Measurements from ENCODE around the gene HPSE2. TPM values are rescaled to one million over a fixed set of nuclear protein-coding genes. Genes with fewer than 3 reads are reported as not detected.

Gene HPSE2
- total and polyA plus RNA-seq, 5 donors: 0.09 TPM; not detected in 4

GRCh38 chr10:98636921-98637329, 598.7 kb downstream of the HPSE2 start:
- H3K27me3 ChIP-seq (ENCODE audit: control insufficient read depth, insufficient read depth): no peaks in the 10 kb centered on the region
- intact Hi-C loops (cut with DNase I): no loop called here
- DNase-seq: no peak
- ATAC-seq: no peak
- H3K4me1 ChIP-seq (ENCODE audit: control insufficient read depth, insufficient read depth, low read length): no peaks in the 10 kb centered on the region
- H3K9me3 ChIP-seq (ENCODE audit: control insufficient read depth, low read length): no peaks in the 10 kb centered on the region
- no peak overlapping the region for H3K4me3 ChIP-seq (ENCODE audit: low read length)
- no peak overlapping the region for H3K27ac ChIP-seq (ENCODE audit: low read length)

- no peak overlapping the region for H3K4me3 ChIP-seq (ENCODE audit: low read length)
- H3K9me3 ChIP-seq (ENCODE audit: control insufficient read depth, low read length): no peaks in the 10 kb centered on the region
- no peaks in the 10 kb centered on the region for H3K27me3 ChIP-seq (ENCODE audit: control insufficient read depth, insufficient read depth)
- intact Hi-C loops (cut with DNase I): no loop called here
- H3K4me1 ChIP-seq (ENCODE audit: control insufficient read depth, insufficient read depth, low read length): no peaks in the 10 kb centered on the region
- WGBS: 69% methylated on average over 7 of the region's 7 CpGs
- H3K27ac ChIP-seq (ENCODE audit: low read length): no peak overlapping the region
- ATAC-seq (no peak), DNase-seq (no peak)
These were observed 603.0 kb downstream of the HPSE2 start for GRCh38 chr10:98632456-98633150.

- intact Hi-C loops (cut with DNase I): no loop called here
- WGBS: 87% methylated on average over 1 of the region's 1 CpG
- no peak for DNase-seq
- Histone ChIP-seq H3K27ac (ENCODE audit: low read length) (no peak overlapping the region), H3K4me1 (ENCODE audit: control insufficient read depth, insufficient read depth, low read length) (no peaks in the 10 kb centered on the region), H3K4me3 (ENCODE audit: low read length) (no peak overlapping the region), H3K9me3 (ENCODE audit: control insufficient read depth, low read length) (no peaks in the 10 kb centered on the region), H3K27me3 (ENCODE audit: control insufficient read depth, insufficient read depth) (no peaks in the 10 kb centered on the region)
- ATAC-seq: no peak
These were observed 607.4 kb downstream of the HPSE2 start for GRCh38 chr10:98628206-98628605.

- no peaks in the 10 kb centered on the region for H3K27me3 ChIP-seq (ENCODE audit: control insufficient read depth, insufficient read depth)
- intact Hi-C loops (cut with DNase I): no loop called here
- no peak for ATAC-seq
- no peak for DNase-seq
- WGBS: 70% methylated on average over 1 of the region's 1 CpG
- no peak overlapping the region for H3K4me3 ChIP-seq (ENCODE audit: low read length)
- H3K9me3 ChIP-seq (ENCODE audit: control insufficient read depth, low read length): no peaks in the 10 kb centered on the region
- H3K27ac ChIP-seq (ENCODE audit: low read length): no peak overlapping the region
- H3K4me1 ChIP-seq (ENCODE audit: control insufficient read depth, insufficient read depth, low read length): no peaks in the 10 kb centered on the region
These were observed 607.9 kb downstream of the HPSE2 start for GRCh38 chr10:98627711-98628110.

GRCh38 chr10:98624963-98625362, 610.7 kb downstream of the HPSE2 start:
- 48% methylated on average over 2 of the region's 2 CpGs for WGBS
- intact Hi-C loops (cut with DNase I): no loop called here
- Histone ChIP-seq H3K27me3 (ENCODE audit: control insufficient read depth, insufficient read depth) (peaks cover 2% of the 10 kb centered on the region), H3K4me3 (ENCODE audit: low read length) (no peak overlapping the region), H3K4me1 (ENCODE audit: control insufficient read depth, insufficient read depth, low read length) (no peaks in the 10 kb centered on the region), H3K27ac (ENCODE audit: low read length) (no peak overlapping the region), H3K9me3 (ENCODE audit: control insufficient read depth, low read length) (no peaks in the 10 kb centered on the region)
- DNase-seq (no peak), ATAC-seq (no peak)

- DNase-seq (no peak), ATAC-seq (no peak)
- Histone ChIP-seq H3K27me3 (ENCODE audit: control insufficient read depth, insufficient read depth) (peaks cover 2% of the 10 kb centered on the region), H3K4me3 (ENCODE audit: low read length) (no peak overlapping the region), H3K27ac (ENCODE audit: low read length) (no peak overlapping the region), H3K9me3 (ENCODE audit: control insufficient read depth, low read length) (no peaks in the 10 kb centered on the region), H3K4me1 (ENCODE audit: control insufficient read depth, insufficient read depth, low read length) (no peaks in the 10 kb centered on the region)
- WGBS: 72% methylated on average over 3 of the region's 3 CpGs
- intact Hi-C loops (cut with DNase I): no loop called here
These were observed 612.5 kb downstream of the HPSE2 start for GRCh38 chr10:98623176-98623575.

GRCh38 chr10:98621630-98622029, 614.0 kb downstream of the HPSE2 start:
- Histone ChIP-seq H3K27ac (ENCODE audit: low read length) (no peak overlapping the region), H3K4me3 (ENCODE audit: low read length) (no peak overlapping the region), H3K9me3 (ENCODE audit: control insufficient read depth, low read length) (no peaks in the 10 kb centered on the region), H3K4me1 (ENCODE audit: control insufficient read depth, insufficient read depth, low read length) (no peaks in the 10 kb centered on the region), H3K27me3 (ENCODE audit: control insufficient read depth, insufficient read depth) (peaks cover 2% of the 10 kb centered on the region)
- ATAC-seq: no peak
- WGBS: 65% methylated on average over 1 of the region's 1 CpG
- intact Hi-C loops (cut with DNase I): no loop called here
- DNase-seq: no peak

GRCh38 chr10:98620503-98620902, 615.1 kb downstream of the HPSE2 start:
- H3K27ac ChIP-seq (ENCODE audit: low read length): no peak overlapping the region
- peaks cover 2% of the 10 kb centered on the region for H3K27me3 ChIP-seq (ENCODE audit: control insufficient read depth, insufficient read depth)
- intact Hi-C loops (cut with DNase I): no loop called here
- DNase-seq (no peak), ATAC-seq (no peak)
- 51% methylated on average over 2 of the region's 2 CpGs for WGBS
- H3K4me3 ChIP-seq (ENCODE audit: low read length): no peak overlapping the region
- H3K9me3 ChIP-seq (ENCODE audit: control insufficient read depth, low read length): no peaks in the 10 kb centered on the region
- no peaks in the 10 kb centered on the region for H3K4me1 ChIP-seq (ENCODE audit: control insufficient read depth, insufficient read depth, low read length)

GRCh38 chr10:98619446-98619845, 616.2 kb downstream of the HPSE2 start:
- WGBS: 47% methylated on average over 1 of the region's 1 CpG
- no peak for ATAC-seq
- no peaks in the 10 kb centered on the region for H3K9me3 ChIP-seq (ENCODE audit: control insufficient read depth, low read length)
- H3K27ac ChIP-seq (ENCODE audit: low read length): no peak overlapping the region
- intact Hi-C loops (cut with DNase I): no loop called here
- H3K27me3 ChIP-seq (ENCODE audit: control insufficient read depth, insufficient read depth): peaks cover 2% of the 10 kb centered on the region
- no peak overlapping the region for H3K4me3 ChIP-seq (ENCODE audit: low read length)
- no peaks in the 10 kb centered on the region for H3K4me1 ChIP-seq (ENCODE audit: control insufficient read depth, insufficient read depth, low read length)
- DNase-seq: no peak

GRCh38 chr10:98617906-98618520, 617.6 kb downstream of the HPSE2 start:
- ATAC-seq (no peak), DNase-seq (no peak)
- intact Hi-C loops (cut with DNase I): no loop called here
- Histone ChIP-seq H3K27me3 (ENCODE audit: control insufficient read depth, insufficient read depth) (peaks cover 2% of the 10 kb centered on the region), H3K4me1 (ENCODE audit: control insufficient read depth, insufficient read depth, low read length) (no peaks in the 10 kb centered on the region), H3K4me3 (ENCODE audit: low read length) (no peak overlapping the region), H3K27ac (ENCODE audit: low read length) (no peak overlapping the region), H3K9me3 (ENCODE audit: control insufficient read depth, low read length) (no peaks in the 10 kb centered on the region)
- WGBS: 69% methylated on average over 6 of the region's 6 CpGs

- DNase-seq (no peak), ATAC-seq (no peak)
- WGBS: 76% methylated on average over 1 of the region's 1 CpG
- Histone ChIP-seq H3K4me1 (ENCODE audit: control insufficient read depth, insufficient read depth, low read length) (no peaks in the 10 kb centered on the region), H3K9me3 (ENCODE audit: control insufficient read depth, low read length) (no peaks in the 10 kb centered on the region), H3K4me3 (ENCODE audit: low read length) (no peak overlapping the region), H3K27me3 (ENCODE audit: control insufficient read depth, insufficient read depth) (no peaks in the 10 kb centered on the region), H3K27ac (ENCODE audit: low read length) (no peak overlapping the region)
- intact Hi-C loops (cut with DNase I): no loop called here
These were observed 622.2 kb downstream of the HPSE2 start for GRCh38 chr10:98613446-98613845.
